22Rv1 (cell line): ENCODE measurements around the gene DLG4.

Experiments used
- CTCF ChIP-seq: fragments of 450-650 bp; IDR thresholded peaks from 2 replicates; pipeline ENCODE4 v1.5.1; 2017; ENCODE audit warnings: mild to moderate bottlenecking
- ZFX ChIP-seq: fragments of 450-650 bp; IDR thresholded peaks from 2 replicates; pipeline ENCODE4 v1.6.1; 2017; ENCODE audit warnings: antibody characterized with exemption, borderline replicate concordance

- TF ChIP-seq CTCF, result no peak
- no peak for TF ChIP-seq ZFX
Observed at GRCh38 chr17:7242717-7243452, 23.2 kb upstream of the DLG4 start.
